HL-60 (cell line): Measurements from ENCODE around the gene LSM2.

ENCODE experiments used
- DNase-seq, 2 experiments: peaks; one replicate each; pipeline ENCODE4 v3.0.0-alpha.2; 2010 to 2020; ENCODE audit warnings: low read depth in 1 of 2, low spot score in 1 of 2
- H3K27ac ChIP-seq: fragments of 250-450 bp; sonication (Bioruptor Pico); replicated peaks from 2 replicates; pipeline ENCODE4 v1.5.1; 2020; ENCODE audit warnings: mild to moderate bottlenecking, moderate library complexity
- H3K27me3 ChIP-seq: fragments of 250-450 bp; sonication (Bioruptor Pico); 2 replicates; pipeline ENCODE4 v1.5.1; 2021; ENCODE audit warnings: mild to moderate bottlenecking, moderate library complexity; ENCODE audit not compliant: insufficient read depth, poor library complexity, severe bottlenecking
- H3K4me3 ChIP-seq: replicated peaks from 2 replicates; pipeline ENCODE4 v1.5.1; 2011; ENCODE audit warnings: mild to moderate bottlenecking, control low read depth, low read length; ENCODE audit not compliant: insufficient read depth
- CTCF ChIP-seq: IDR thresholded peaks from one replicate; pipeline ENCODE4 v1.5.1; 2011; ENCODE audit warnings: low read length, control low read depth, inconsistent platforms; ENCODE audit not compliant: insufficient read depth
- GABPA ChIP-seq: IDR thresholded peaks from 2 replicates; pipeline ENCODE4 v1.6.1; 2012; ENCODE audit warnings: low read depth
- POLR2AphosphoS5 ChIP-seq: IDR thresholded peaks from 2 replicates; pipeline ENCODE4 v1.6.1; 2012; ENCODE audit warnings: low read depth
- REST ChIP-seq: IDR thresholded peaks from 2 replicates; pipeline ENCODE4 v1.6.1; 2012; ENCODE audit warnings: low read depth; ENCODE audit not compliant: insufficient replicate concordance
- SPI1 ChIP-seq: IDR thresholded peaks from 2 replicates; pipeline ENCODE4 v1.6.1; 2012; ENCODE audit warnings: low read depth, mild to moderate bottlenecking, borderline replicate concordance

The LSM2 gene

GRCh38 chr6:31792761-31793171 lies 14.0 kb downstream of the LSM2 start:
- Histone ChIP-seq H3K4me3 (no peak overlapping the region), H3K27ac (no peak overlapping the region), H3K27me3 (no peaks in the 10 kb centered on the region)
- no peak for DNase-seq
- TF ChIP-seq SPI1 (no peak), CTCF (no peak), GABPA (no peak), REST (no peak), POLR2AphosphoS5 (no peak)

- Histone ChIP-seq H3K27me3 (no peaks in the 10 kb centered on the region), H3K27ac (no peak overlapping the region), H3K4me3 (no peak overlapping the region)
- TF ChIP-seq CTCF: no peak
- TF ChIP-seq GABPA: no peak
- no peak for TF ChIP-seq REST
- no peak for TF ChIP-seq SPI1
- no peak for TF ChIP-seq POLR2AphosphoS5
- DNase-seq: no peak
Measured at GRCh38 chr6:31792090-31792374, 14.7 kb downstream of the LSM2 start.

- no peak for TF ChIP-seq GABPA
- TF ChIP-seq SPI1: peak; percentile 11; the same call in 1 of the 2 replicates
- peak; percentile 39 for TF ChIP-seq CTCF
- Histone ChIP-seq H3K27ac (no peak overlapping the region), H3K4me3 (no peak overlapping the region), H3K27me3 (no peaks in the 10 kb centered on the region)
- DNase-seq: peak in 1 of 2 experiments; percentile 39
Measured at GRCh38 chr6:31791324-31792089, 15.3 kb downstream of the LSM2 start.

GRCh38 chr6:31785475-31785874 lies 21.3 kb downstream of the LSM2 start:
- no peak for TF ChIP-seq REST
- no peak for TF ChIP-seq GABPA
- no peak for TF ChIP-seq POLR2AphosphoS5
- no peak for TF ChIP-seq SPI1
- TF ChIP-seq CTCF: no peak
- Histone ChIP-seq H3K27ac (no peak overlapping the region), H3K4me3 (no peak overlapping the region), H3K27me3 (no peaks in the 10 kb centered on the region)
- no peak for DNase-seq
